Neural crest cell (in vitro differentiated cells): ENCODE results near the gene ASTN2. TPM values are rescaled to one million over a fixed set of nuclear protein-coding genes. Genes with fewer than 3 reads are reported as not detected.

Experiments used
- DNase-seq: peaks from one replicate; pipeline ENCODE4 v3.0.0; 2021; ENCODE audit warnings: low read depth, mixed read lengths, low spot score
- H3K27ac Mint-ChIP-seq: one replicate; pipeline ENCODE4 v1.8.0; 2021; ENCODE audit warnings: mild to moderate bottlenecking, mixed read lengths; ENCODE audit not compliant: unreplicated experiment
- H3K27me3 Mint-ChIP-seq: 2 replicates; pipeline ENCODE4 v1.8.0; 2021; ENCODE audit warnings: low read depth, mild to moderate bottlenecking, mixed read lengths
- H3K36me3 Mint-ChIP-seq: 2 replicates; pipeline ENCODE4 v1.8.0; 2021; ENCODE audit warnings: low read depth, mild to moderate bottlenecking, mixed read lengths
- H3K4me1 Mint-ChIP-seq: 2 replicates; pipeline ENCODE4 v1.8.0; 2021; ENCODE audit warnings: mixed read lengths
- H3K4me3 Mint-ChIP-seq: one replicate; pipeline ENCODE4 v1.8.0; 2021; ENCODE audit warnings: mild to moderate bottlenecking, mixed read lengths
- H3K9me3 Mint-ChIP-seq: 2 replicates; pipeline ENCODE4 v1.8.0; 2021; ENCODE audit warnings: mixed read lengths
- total RNA-seq: library from RNA; stranded (reverse); gene quantifications from 2 replicates; pipeline ENCODE4 v1.2.1, GENCODE V29; 2021
- TF ChIP-seq, protein P1 (sequence below): fragments of 200-600 bp; sonication (generic); conservative IDR thresholded peaks from 2 replicates; pipeline ENCODE4 v1.5.0; 2021; ENCODE audit warnings: antibody characterized with exemption, mild to moderate bottlenecking

Gene ASTN2
- total RNA-seq, 1 donor from 2014 or later, result 7.3 TPM

DNA sequence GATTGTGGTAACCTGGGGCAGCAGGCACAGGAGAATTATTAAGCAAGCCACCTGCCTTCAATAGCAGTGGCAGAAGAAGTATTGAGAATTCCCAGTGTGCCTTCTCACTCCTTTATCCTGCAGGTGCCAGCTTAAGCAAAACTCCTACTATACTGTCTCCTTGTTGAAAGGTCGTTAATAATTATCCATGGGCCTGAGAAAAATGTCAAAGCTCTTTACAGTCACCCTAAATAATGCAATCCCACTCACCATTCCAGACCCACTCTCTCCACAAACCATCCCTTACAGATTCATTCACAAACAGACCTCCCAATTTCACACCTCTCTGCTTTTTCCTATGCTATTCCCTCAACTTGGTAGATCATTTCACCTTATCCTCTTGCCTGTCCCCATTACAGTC, 889.2 kb downstream of the ASTN2 start:
- TF ChIP-seq, protein P1, sequence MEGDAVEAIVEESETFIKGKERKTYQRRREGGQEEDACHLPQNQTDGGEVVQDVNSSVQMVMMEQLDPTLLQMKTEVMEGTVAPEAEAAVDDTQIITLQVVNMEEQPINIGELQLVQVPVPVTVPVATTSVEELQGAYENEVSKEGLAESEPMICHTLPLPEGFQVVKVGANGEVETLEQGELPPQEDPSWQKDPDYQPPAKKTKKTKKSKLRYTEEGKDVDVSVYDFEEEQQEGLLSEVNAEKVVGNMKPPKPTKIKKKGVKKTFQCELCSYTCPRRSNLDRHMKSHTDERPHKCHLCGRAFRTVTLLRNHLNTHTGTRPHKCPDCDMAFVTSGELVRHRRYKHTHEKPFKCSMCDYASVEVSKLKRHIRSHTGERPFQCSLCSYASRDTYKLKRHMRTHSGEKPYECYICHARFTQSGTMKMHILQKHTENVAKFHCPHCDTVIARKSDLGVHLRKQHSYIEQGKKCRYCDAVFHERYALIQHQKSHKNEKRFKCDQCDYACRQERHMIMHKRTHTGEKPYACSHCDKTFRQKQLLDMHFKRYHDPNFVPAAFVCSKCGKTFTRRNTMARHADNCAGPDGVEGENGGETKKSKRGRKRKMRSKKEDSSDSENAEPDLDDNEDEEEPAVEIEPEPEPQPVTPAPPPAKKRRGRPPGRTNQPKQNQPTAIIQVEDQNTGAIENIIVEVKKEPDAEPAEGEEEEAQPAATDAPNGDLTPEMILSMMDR, result no peak
- Mint-ChIP-seq H3K9me3 (peaks cover 17% of the 10 kb centered on the region), H3K27me3 (no peaks in the 10 kb centered on the region), H3K4me1 (no peaks in the 10 kb centered on the region), H3K27ac (peak overlapping the region; percentile 30), H3K36me3 (peaks cover 5% of the 10 kb centered on the region), H3K4me3 (no peak overlapping the region)
- no peak for DNase-seq

DNA sequence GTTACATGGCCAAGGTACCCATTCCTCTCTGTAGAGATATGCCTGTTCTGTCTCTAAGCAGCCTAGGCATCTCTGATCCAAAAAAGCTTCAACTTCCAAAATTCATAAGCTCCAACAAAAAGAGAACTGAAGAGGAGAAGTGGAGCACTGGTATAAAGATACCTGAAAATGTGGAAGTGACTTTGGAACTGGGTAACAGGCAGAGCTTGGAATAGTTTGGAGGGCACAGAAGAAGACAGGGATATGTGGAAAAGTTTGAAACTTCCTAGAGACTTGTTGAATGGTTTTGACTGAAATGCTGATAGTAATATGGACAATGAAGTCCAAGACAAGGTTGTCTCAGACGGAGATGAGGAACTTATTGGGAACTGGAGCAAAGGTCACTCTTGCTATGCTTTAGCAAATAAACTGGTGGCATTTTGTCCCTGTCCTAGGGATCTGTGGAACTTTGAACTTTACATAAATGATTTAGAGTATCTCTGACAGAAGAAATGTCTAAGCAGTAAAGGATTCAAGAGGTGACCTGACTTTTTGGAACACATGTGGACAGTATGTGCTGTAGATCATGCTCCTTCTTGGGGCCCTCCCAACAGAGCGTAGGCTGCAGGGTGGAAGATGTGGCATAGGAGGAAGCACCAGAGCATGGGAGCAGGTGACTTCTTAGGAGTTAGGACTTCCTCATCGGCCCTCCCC, 889.9 kb downstream of the ASTN2 start:
- DNase-seq, result no peak
- H3K27ac Mint-ChIP-seq, result no peak overlapping the region
- H3K36me3 Mint-ChIP-seq, result peaks cover 5% of the 10 kb centered on the region
- no peaks in the 10 kb centered on the region for H3K27me3 Mint-ChIP-seq
- no peak overlapping the region for H3K4me3 Mint-ChIP-seq
- H3K9me3 Mint-ChIP-seq, result peaks cover 18% of the 10 kb centered on the region
- TF ChIP-seq, protein P1, result no peak
- H3K4me1 Mint-ChIP-seq, result no peaks in the 10 kb centered on the region

DNA sequence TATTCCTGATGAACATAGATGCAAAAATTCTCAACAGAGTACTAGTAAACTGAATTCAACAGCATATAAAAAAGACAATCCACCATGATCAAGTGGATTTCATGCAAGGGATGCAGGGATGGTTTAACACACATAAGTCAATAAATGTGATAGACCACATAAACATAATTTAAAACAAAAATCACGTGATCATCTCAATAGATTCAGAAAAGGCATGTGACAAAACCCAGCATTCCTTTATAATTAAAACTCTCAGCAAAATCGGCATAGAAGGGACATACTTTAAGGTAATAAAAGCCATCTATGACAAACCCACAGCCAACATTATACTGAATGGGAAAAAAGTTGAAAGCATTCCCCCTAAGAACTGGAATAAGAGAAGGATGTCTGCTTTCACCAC, 894.6 kb downstream of the ASTN2 start:
- H3K27me3 Mint-ChIP-seq, result no peaks in the 10 kb centered on the region
- no peak for DNase-seq
- no peak overlapping the region for H3K4me3 Mint-ChIP-seq
- peaks cover 21% of the 10 kb centered on the region for H3K9me3 Mint-ChIP-seq
- H3K4me1 Mint-ChIP-seq, result no peaks in the 10 kb centered on the region
- peaks cover 1% of the 10 kb centered on the region for H3K36me3 Mint-ChIP-seq
- H3K27ac Mint-ChIP-seq, result no peak overlapping the region
- TF ChIP-seq, protein P1, result no peak

DNA sequence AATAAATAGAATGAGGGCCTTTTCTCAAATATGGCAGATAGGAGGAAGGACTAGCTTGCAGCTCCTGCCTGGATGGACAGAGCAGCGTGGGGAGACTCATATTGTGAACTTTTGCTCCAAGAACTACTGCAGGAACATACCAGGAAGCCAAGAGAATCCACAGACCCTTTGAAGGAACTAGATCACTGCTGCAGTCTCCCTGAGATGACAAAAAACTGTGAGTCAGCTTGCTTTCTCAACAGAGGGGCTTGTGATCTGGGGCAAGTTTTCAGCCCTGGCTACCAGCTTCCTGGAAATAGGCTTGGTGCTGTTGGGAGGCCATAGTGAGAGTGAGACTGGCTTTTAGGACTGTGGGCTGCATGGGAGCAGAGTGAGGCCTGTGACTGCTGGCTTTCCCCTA, 898.4 kb downstream of the ASTN2 start:
- peaks cover 20% of the 10 kb centered on the region for H3K9me3 Mint-ChIP-seq
- H3K4me3 Mint-ChIP-seq, result no peak overlapping the region
- no peaks in the 10 kb centered on the region for H3K27me3 Mint-ChIP-seq
- TF ChIP-seq, protein P1, result no peak
- H3K4me1 Mint-ChIP-seq, result no peaks in the 10 kb centered on the region
- H3K27ac Mint-ChIP-seq, result no peak overlapping the region
- no peak for DNase-seq
- H3K36me3 Mint-ChIP-seq, result peaks cover 7% of the 10 kb centered on the region

DNA sequence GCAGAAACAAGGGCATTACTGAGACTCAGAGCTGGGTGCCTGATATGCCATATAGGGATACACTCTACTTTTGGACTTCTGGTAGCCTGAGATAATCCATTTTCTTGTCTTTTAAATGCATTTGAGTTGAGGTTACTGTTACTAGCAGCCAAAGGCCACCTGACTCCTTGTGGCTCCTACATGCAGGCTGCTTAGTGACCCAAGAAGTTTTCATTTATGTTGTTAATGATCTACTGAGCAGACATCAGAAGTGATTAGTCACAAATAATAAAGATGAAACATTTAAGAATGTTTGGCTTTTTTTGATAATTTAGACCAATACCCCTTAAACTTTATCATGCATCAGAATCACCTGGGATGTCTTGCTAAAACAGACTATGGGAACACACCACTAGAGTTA, 899.3 kb downstream of the ASTN2 start:
- Mint-ChIP-seq H3K4me1 (no peaks in the 10 kb centered on the region), H3K9me3 (peaks cover 14% of the 10 kb centered on the region)

More for the DNA sequence above, 899.3 kb downstream of the ASTN2 start:
- peaks cover 7% of the 10 kb centered on the region for H3K36me3 Mint-ChIP-seq
- H3K27ac Mint-ChIP-seq, result no peak overlapping the region
- TF ChIP-seq, protein P1, result no peak
- no peak overlapping the region for H3K4me3 Mint-ChIP-seq
- no peak for DNase-seq
- no peaks in the 10 kb centered on the region for H3K27me3 Mint-ChIP-seq
